H9 (cell line): ENCODE data around the gene CTU2. TPM values are rescaled to one million over a fixed set of nuclear protein-coding genes. Genes with fewer than 3 reads are reported as not detected.

Source experiments
- DNase-seq: peaks from one replicate; pipeline ENCODE4 v3.0.0-alpha.2; 2017
- H2AFZ ChIP-seq: one replicate; pipeline ENCODE4 v1.6.1; 2013; ENCODE audit warnings: mild to moderate bottlenecking, low read length, control low read depth, moderate library complexity
- H2AK5ac ChIP-seq: 2 replicates; pipeline ENCODE4 v1.6.1; 2013; ENCODE audit warnings: low read length, control low read depth, mixed read lengths; ENCODE audit not compliant: insufficient read length
- H2BK120ac ChIP-seq: one replicate; pipeline ENCODE4 v1.6.1; 2013; ENCODE audit warnings: low read depth, mild to moderate bottlenecking, low read length, control low read depth, inconsistent platforms; ENCODE audit not compliant: poor library complexity, severe bottlenecking
- H2BK12ac ChIP-seq: 2 replicates; pipeline ENCODE4 v1.6.1; 2013; ENCODE audit warnings: low read length, control low read depth, mixed read lengths, low read depth; ENCODE audit not compliant: insufficient read length
- H2BK15ac ChIP-seq: 2 replicates; pipeline ENCODE4 v1.6.1; 2013; ENCODE audit warnings: low read depth, low read length, control low read depth
- H2BK20ac ChIP-seq: one replicate; pipeline ENCODE4 v1.6.1; 2013; ENCODE audit warnings: low read depth, mild to moderate bottlenecking, low read length, control low read depth, inconsistent platforms; ENCODE audit not compliant: poor library complexity, severe bottlenecking
- H2BK5ac ChIP-seq: 2 replicates; pipeline ENCODE4 v1.6.1; 2013; ENCODE audit warnings: low read length, control low read depth, mixed read lengths; ENCODE audit not compliant: insufficient read length
- H3K14ac ChIP-seq: 2 replicates; pipeline ENCODE4 v1.6.1; 2013; ENCODE audit warnings: low read length, control low read depth; ENCODE audit not compliant: insufficient read depth
- H3K18ac ChIP-seq: 2 replicates; pipeline ENCODE4 v1.6.1; 2013; ENCODE audit warnings: low read depth, mild to moderate bottlenecking, mixed read lengths, low read length, control low read depth; ENCODE audit not compliant: insufficient read length
- H3K23ac ChIP-seq: 2 replicates; pipeline ENCODE4 v1.6.1; 2013; ENCODE audit warnings: low read length, control low read depth, mixed read lengths, low read depth; ENCODE audit not compliant: insufficient read length
- H3K23me2 ChIP-seq: 2 replicates; pipeline ENCODE4 v1.6.1; 2013; ENCODE audit warnings: low read depth, mild to moderate bottlenecking, mixed read lengths, low read length, control low read depth; ENCODE audit not compliant: insufficient read length, poor library complexity, severe bottlenecking
- H3K27ac ChIP-seq: 2 replicates; pipeline ENCODE4 v1.5.1; 2013; ENCODE audit warnings: low read length, control low read depth, mixed read lengths, low read depth; ENCODE audit not compliant: insufficient read length
- H3K27me3 ChIP-seq: 2 replicates; pipeline ENCODE4 v1.6.1; 2013; ENCODE audit warnings: low read length, control low read depth, inconsistent platforms; ENCODE audit not compliant: insufficient read depth
- H3K4ac ChIP-seq: 2 replicates; pipeline ENCODE4 v1.6.1; 2013; ENCODE audit warnings: low read depth, mild to moderate bottlenecking, control low read depth, inconsistent platforms, low read length, moderate library complexity
- H3K4me1 ChIP-seq: 2 replicates; pipeline ENCODE4 v1.6.1; 2013; ENCODE audit warnings: low read length, control low read depth, inconsistent platforms; ENCODE audit not compliant: insufficient read depth
- H3K4me2 ChIP-seq: 2 replicates; pipeline ENCODE4 v1.6.1; 2013; ENCODE audit warnings: low read length, control low read depth, mixed read lengths; ENCODE audit not compliant: insufficient read length, insufficient read depth
- H3K56ac ChIP-seq: 2 replicates; pipeline ENCODE4 v1.6.1; 2013; ENCODE audit warnings: low read depth, mild to moderate bottlenecking, mixed read lengths, low read length, control low read depth; ENCODE audit not compliant: insufficient read length
- H3K79me1 ChIP-seq: 2 replicates; pipeline ENCODE4 v1.6.1; 2013; ENCODE audit warnings: low read depth, mild to moderate bottlenecking, moderate library complexity, low read length, control low read depth, inconsistent platforms; ENCODE audit not compliant: insufficient read depth, poor library complexity, severe bottlenecking
- H3K79me2 ChIP-seq: 2 replicates; pipeline ENCODE4 v1.6.1; 2013; ENCODE audit warnings: low read length, control low read depth, inconsistent platforms; ENCODE audit not compliant: insufficient read depth
- H3K9ac ChIP-seq: 2 replicates; pipeline ENCODE4 v1.6.1; 2013; ENCODE audit warnings: low read length, control low read depth, mixed read lengths; ENCODE audit not compliant: insufficient read length; ENCODE audit errors: extremely low read depth
- H3K9me3 ChIP-seq: one replicate; pipeline ENCODE4 v1.6.1; 2013; ENCODE audit warnings: low read depth, low read length, inconsistent platforms; ENCODE audit not compliant: control insufficient read depth
- H3T11ph ChIP-seq: one replicate; pipeline ENCODE4 v1.6.1; 2013; ENCODE audit warnings: mild to moderate bottlenecking, low read length, control low read depth, inconsistent platforms
- H4K20me1 ChIP-seq: one replicate; pipeline ENCODE4 v1.6.1; 2013; ENCODE audit not compliant: control insufficient read depth, insufficient read length, insufficient read depth
- H4K5ac ChIP-seq: 2 replicates; pipeline ENCODE4 v1.6.1; 2013; ENCODE audit warnings: low read depth, mild to moderate bottlenecking, mixed read lengths, low read length, control low read depth; ENCODE audit not compliant: insufficient read length
- H4K8ac ChIP-seq: replicated peaks from 2 replicates; pipeline ENCODE4 v1.6.1; 2013; ENCODE audit warnings: low read length, control low read depth, mixed read lengths, low read depth; ENCODE audit not compliant: insufficient read length
- H4K91ac ChIP-seq: 2 replicates; pipeline ENCODE4 v1.6.1; 2013; ENCODE audit warnings: low read depth, mild to moderate bottlenecking, moderate library complexity, mixed read lengths, low read length, control low read depth; ENCODE audit not compliant: insufficient read length
- H3K27ac Mint-ChIP-seq, 3 experiments: 2 replicates in 2 of 3; 3 replicates in 1 of 3; pipeline ENCODE4 v1.8.0; 2020 to 2021; ENCODE audit warnings: mixed read lengths in 3 of 3, mild to moderate bottlenecking in 1 of 3, moderate library complexity in 1 of 3
- H3K27me3 Mint-ChIP-seq: 2 replicates; pipeline ENCODE4 v1.8.0; 2021; ENCODE audit warnings: low read depth, mild to moderate bottlenecking, moderate library complexity, mixed read lengths
- H3K36me3 Mint-ChIP-seq, 3 experiments: 2 replicates in 2 of 3; 3 replicates in 1 of 3; pipeline ENCODE4 v1.8.0; 2020 to 2021; ENCODE audit warnings: low read depth in 3 of 3, mixed read lengths in 3 of 3; ENCODE audit not compliant: insufficient read depth in 1 of 3
- H3K4me1 Mint-ChIP-seq, 2 experiments: 2 replicates each; pipeline ENCODE4 v1.8.0; 2020; ENCODE audit warnings: mixed read lengths in 2 of 2
- H3K4me3 Mint-ChIP-seq, 2 experiments: 2 replicates in 1 of 2; 3 replicates in 1 of 2; pipeline ENCODE4 v1.8.0; 2020 to 2021; ENCODE audit warnings: mild to moderate bottlenecking in 2 of 2, mixed read lengths in 2 of 2, moderate library complexity in 1 of 2
- H3K9me3 Mint-ChIP-seq, 2 experiments: 2 replicates in 1 of 2; 3 replicates in 1 of 2; pipeline ENCODE4 v1.8.0; 2020; ENCODE audit warnings: mild to moderate bottlenecking in 2 of 2, mixed read lengths in 2 of 2, moderate library complexity in 1 of 2
- CTCF ChIP-seq: fragments of 200-600 bp; sonication (generic); conservative IDR thresholded peaks from 3 replicates; pipeline ENCODE4 v1.8.0; 2021; ENCODE audit warnings: antibody characterized with exemption, mild to moderate bottlenecking
- WGBS: extraction: QIAGEN DNeasy Blood & Tissue Kit; methylation state at CpG from one replicate; pipeline ENCODE4 v1.1.7; 2013; ENCODE audit warnings: missing lambda C conversion rate, low lambda C conversion rate, mixed read lengths; ENCODE audit not compliant: insufficient read length; ENCODE audit errors: extremely low coverage; 5-methylcytosine and 5-hydroxymethylcytosine counted together
- total RNA-seq: library from RNA; stranded (reverse); gene quantifications from 2 replicates; pipeline ENCODE4 v1.2.1, GENCODE V29; 2021

Gene CTU2
- total RNA-seq, 1 experiment from 2014 or later = 32.8 TPM

- no CpG with 5 or more reads among the region's 11 CpGs for WGBS
Measured at GRCh38 chr16:88761143-88761534, 54.8 kb downstream of the CTU2 start.

More at GRCh38 chr16:88761143-88761534, 54.8 kb downstream of the CTU2 start:
- Mint-ChIP-seq H3K27ac (no peak overlapping the region), H3K36me3 (no peaks in the 10 kb centered on the region), H3K9me3 (no peaks in the 10 kb centered on the region; a peak in 1 of 5 replicates), H3K27me3 (no peaks in the 10 kb centered on the region), H3K4me3 (no peak overlapping the region), H3K4me1 (peaks cover 27 to 50% of the 10 kb centered on the region in 2 experiments)
- TF ChIP-seq CTCF = no peak
- H3K79me2 ChIP-seq = no peaks in the 10 kb centered on the region
- H3K18ac ChIP-seq = no peak overlapping the region
- H3K14ac ChIP-seq = no peak overlapping the region; the same call in 1 of the 2 replicates
- peaks cover 8% of the 10 kb centered on the region; the same call in 1 of the 2 replicates for H3K4me1 ChIP-seq
- H3K27ac ChIP-seq = no peak overlapping the region
- H2AK5ac ChIP-seq = no peak overlapping the region
- H2BK5ac ChIP-seq = no peak overlapping the region
- no peak for DNase-seq
- H3K56ac ChIP-seq = no peak overlapping the region
- no peaks in the 10 kb centered on the region for H4K20me1 ChIP-seq
- H4K91ac ChIP-seq = no peak overlapping the region
- no peak overlapping the region for H4K5ac ChIP-seq
- H3T11ph ChIP-seq = no peak overlapping the region
- no peak overlapping the region for H2AFZ ChIP-seq
- no peaks in the 10 kb centered on the region for H3K27me3 ChIP-seq
- H3K23ac ChIP-seq = no peak overlapping the region
- no peak overlapping the region for H2BK12ac ChIP-seq
- no peak overlapping the region for H2BK15ac ChIP-seq
- no peak overlapping the region for H3K9ac ChIP-seq
- peaks cover 3% of the 10 kb centered on the region for H3K79me1 ChIP-seq
- H3K4me2 ChIP-seq = no peak overlapping the region
- H2BK120ac ChIP-seq = no peak overlapping the region
- no peak overlapping the region for H2BK20ac ChIP-seq
- H3K4ac ChIP-seq = no peak overlapping the region
- H3K23me2 ChIP-seq = no peaks in the 10 kb centered on the region
- no peak overlapping the region for H4K8ac ChIP-seq
- no peaks in the 10 kb centered on the region for H3K9me3 ChIP-seq
